GM21786 (cell line): Measurements from ENCODE around the gene SPOCK1.

ENCODE experiments used
- ATAC-seq: cut with Tn5 transposase; IDR thresholded peaks from one replicate; pipeline ENCODE4 v1.9.1; 2021; ENCODE audit not compliant: unreplicated experiment

The SPOCK1 gene

GRCh38 chr5:137446151-137446550, 53.0 kb downstream of the SPOCK1 start:
- no peak for ATAC-seq

GRCh38 chr5:137442660-137443059, 56.5 kb downstream of the SPOCK1 start:
- no peak for ATAC-seq

- ATAC-seq, result no peak
Observed at GRCh38 chr5:137441476-137441875, 57.6 kb downstream of the SPOCK1 start.

GRCh38 chr5:137440795-137441194, 58.3 kb downstream of the SPOCK1 start:
- no peak for ATAC-seq

GRCh38 chr5:137439645-137440044, 59.5 kb downstream of the SPOCK1 start:
- no peak for ATAC-seq

GRCh38 chr5:137438932-137439331, 60.2 kb downstream of the SPOCK1 start:
- no peak for ATAC-seq

- ATAC-seq, result no peak
Observed at GRCh38 chr5:137437774-137438173, 61.4 kb downstream of the SPOCK1 start.

- ATAC-seq, result no peak
Observed at GRCh38 chr5:137433539-137433938, 65.6 kb downstream of the SPOCK1 start.

- no peak for ATAC-seq
Observed at GRCh38 chr5:137432376-137432775, 66.8 kb downstream of the SPOCK1 start.

- ATAC-seq, result no peak
Observed at GRCh38 chr5:137431051-137431450, 68.1 kb downstream of the SPOCK1 start.

GRCh38 chr5:137415231-137415681, 83.9 kb downstream of the SPOCK1 start:
- ATAC-seq, result no peak

- ATAC-seq, result no peak
Observed at GRCh38 chr5:137414112-137414755, 84.9 kb downstream of the SPOCK1 start.

- no peak for ATAC-seq
Observed at GRCh38 chr5:137412136-137412535, 87.0 kb downstream of the SPOCK1 start.

GRCh38 chr5:137410234-137411010, 88.7 kb downstream of the SPOCK1 start:
- no peak for ATAC-seq

GRCh38 chr5:137409736-137410135, 89.4 kb downstream of the SPOCK1 start:
- ATAC-seq, result no peak

GRCh38 chr5:137407090-137407489, 92.0 kb downstream of the SPOCK1 start:
- no peak for ATAC-seq

GRCh38 chr5:137405393-137405792, 93.7 kb downstream of the SPOCK1 start:
- ATAC-seq, result no peak

GRCh38 chr5:137403869-137404268, 95.3 kb downstream of the SPOCK1 start:
- ATAC-seq, result no peak

GRCh38 chr5:137402436-137403187, 96.5 kb downstream of the SPOCK1 start:
- ATAC-seq, result no peak

GRCh38 chr5:137401946-137402345, 97.2 kb downstream of the SPOCK1 start:
- no peak for ATAC-seq

GRCh38 chr5:137400571-137400970, 98.6 kb downstream of the SPOCK1 start:
- no peak for ATAC-seq

GRCh38 chr5:137399911-137400310, 99.2 kb downstream of the SPOCK1 start:
- no peak for ATAC-seq
